HEK293 (cell line): ENCODE measurements around the gene MSRB1.

Experiments
- CTCF ChIA-PET: fragments of 350-600 bp; formaldehyde crosslinking; extraction: SDS; loops from one replicate; lab custom pipeline; 2021; ENCODE audit warnings: antibody characterized with exemption; lab: Yijun Ruan, JAX
- POLR2A ChIA-PET: fragments of 300-600 bp; formaldehyde crosslinking; extraction: SDS; loops from one replicate; lab custom pipeline; 2020; ENCODE audit warnings: antibody characterized with exemption, inconsistent platforms; lab: Yijun Ruan, JAX
- H3K27ac ChIP-seq: fragments of 200-500 bp; sonication (Bioruptor generic); 2 replicates; pipeline ENCODE4 v1.5.1; 2014; ENCODE audit warnings: low read depth, low read length, control low read depth, inconsistent platforms; ENCODE audit errors: extremely low read depth
- H3K36me3 ChIP-seq, 2 experiments: fragments of 200-500 bp in 1 of 2; sonication (Bioruptor generic) in 1 of 2; 1 replicate in 1 of 2; 2 replicates in 1 of 2; pipeline ENCODE4 v1.5.1; 2014 to 2017; ENCODE audit warnings: inconsistent platforms in 2 of 2, low read length in 2 of 2; ENCODE audit not compliant: control insufficient read depth in 2 of 2, insufficient read depth in 1 of 2
- H3K4me1 ChIP-seq: fragments of 200-500 bp; sonication (Bioruptor generic); 2 replicates; pipeline ENCODE4 v1.5.1; 2014; ENCODE audit warnings: mild to moderate bottlenecking, low read length, inconsistent platforms; ENCODE audit not compliant: control insufficient read depth, insufficient read depth
- H3K4me3 ChIP-seq: 2 replicates; pipeline ENCODE4 v1.5.1; 2011; ENCODE audit warnings: low read depth, mild to moderate bottlenecking, control low read depth, low read length, moderate library complexity
- H3K9me3 ChIP-seq: fragments of 200-500 bp; sonication (Bioruptor generic); 2 replicates; pipeline ENCODE4 v1.5.1; 2014; ENCODE audit warnings: low read depth, low read length, inconsistent platforms; ENCODE audit not compliant: control insufficient read depth, insufficient read depth
- SCRT2 ChIP-seq: fragments of 450-650 bp; formaldehyde crosslinking; IDR thresholded peaks from 2 replicates; pipeline ENCODE4 v1.5.1; 2016; ENCODE audit warnings: missing biosample characterization, missing genetic modification characterization
- ZNF335 ChIP-seq: fragments of 450-650 bp; formaldehyde crosslinking; conservative IDR thresholded peaks from 2 replicates; pipeline ENCODE4 v1.5.1; 2016; ENCODE audit warnings: missing biosample characterization, missing genetic modification characterization
- ZNF560 ChIP-seq: fragments of 450-650 bp; formaldehyde crosslinking; IDR thresholded peaks from 2 replicates; pipeline ENCODE4 v1.5.1; 2017; ENCODE audit warnings: missing biosample characterization, missing genetic modification characterization, borderline replicate concordance

MSRB1 gene

GRCh38 chr16:1890024-1890707, 52.8 kb downstream of the MSRB1 start:
- H3K9me3 ChIP-seq: no peaks in the 10 kb centered on the region
- H3K36me3 ChIP-seq: no peaks in the 10 kb centered on the region
- ChIA-PET POLR2A (interaction anchor here (1.0 to 1.5 kb wide), 2 partner anchors 11 to 53 kb away, joined by 3 to 4 read pairs; partner anchors contain the start of gene MSRB1), CTCF (interaction anchor here (0.6 to 1.7 kb wide), 4 partner anchors 33 to 263 kb away, joined by 3 to 5 read pairs (median 4); no protein-coding TSS in a partner anchor)
- H3K4me3 ChIP-seq: no peak overlapping the region
- H3K4me1 ChIP-seq: no peaks in the 10 kb centered on the region
- H3K27ac ChIP-seq: no peak overlapping the region
- no peak for TF ChIP-seq ZNF560
- TF ChIP-seq SCRT2 (tag by site-specific recombination): 0 out of 2 replicates have a peak, but pooled peaks have one; percentile 25
- no peak for TF ChIP-seq ZNF335
